Cardiac fibroblast (primary cell): Measurements from ENCODE around the gene PLEKHO2.

Experiments used
- DNase-seq, 2 donors: peaks; one replicate each; pipeline versions ENCODE4 v3.0.0 to v3.0.0-alpha.2; 2010; ENCODE audit warnings: low read depth in 2 of 2
- H3K4me3 ChIP-seq, 2 donors: replicated peaks in 1 of 2; 1 replicate in 1 of 2; 2 replicates in 1 of 2; pipeline ENCODE4 v1.5.1; 2011; ENCODE audit warnings: low read depth in 2 of 2, low read length in 2 of 2, mild to moderate bottlenecking in 2 of 2, moderate library complexity in 1 of 2
- TF ChIP-seq, protein P1 (sequence below): IDR thresholded peaks from one replicate; pipeline ENCODE4 v1.5.1; 2011; ENCODE audit warnings: low read depth, mild to moderate bottlenecking, low read length, inconsistent platforms

The PLEKHO2 gene

DNA sequence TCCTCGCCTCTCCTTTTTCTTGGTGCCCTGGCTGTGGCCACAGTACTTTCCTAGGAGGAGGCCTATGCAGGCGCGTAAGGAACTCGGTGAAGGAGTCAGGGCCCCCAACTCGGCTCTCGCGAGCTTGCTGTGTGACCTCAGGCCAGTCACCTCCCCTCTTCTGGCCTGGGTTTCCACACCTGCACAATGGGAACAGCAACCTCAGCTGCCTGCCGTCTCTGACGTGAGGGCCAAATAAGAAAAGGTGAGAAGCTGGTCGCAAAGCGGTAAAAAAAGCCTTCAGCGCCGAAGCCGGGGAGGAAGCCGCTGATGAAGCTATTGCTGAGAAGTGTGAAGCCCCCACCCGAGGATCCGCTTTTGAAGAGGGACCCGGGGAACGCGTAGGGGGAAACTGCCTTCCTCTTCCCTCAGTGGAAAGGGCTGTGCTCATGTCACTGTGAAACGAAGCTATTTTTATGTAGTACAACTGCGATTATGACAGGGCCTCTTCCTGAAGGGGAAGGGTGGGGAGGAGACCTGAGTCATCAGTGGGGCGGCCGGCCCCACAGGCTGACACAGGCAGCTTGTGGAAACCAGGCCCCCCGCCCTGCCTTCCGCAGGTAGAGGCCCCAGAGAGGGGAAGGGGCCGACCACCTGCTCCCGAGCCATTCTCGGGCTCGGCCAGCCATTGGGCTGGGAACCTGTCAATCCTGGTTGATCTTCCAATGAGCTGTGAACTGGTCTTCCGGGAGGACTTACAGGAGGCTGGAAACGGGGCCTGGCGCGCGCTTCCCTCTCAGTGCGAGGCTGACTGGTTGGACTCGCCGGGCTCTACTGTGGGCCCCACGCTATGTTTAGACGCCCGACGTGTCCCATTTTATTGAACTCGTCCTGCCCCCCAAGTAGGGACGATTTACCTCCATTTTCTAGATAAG, 52.0 kb downstream of the PLEKHO2 start:
- DNase-seq: peak; percentile 96 to 97
- H3K4me3 ChIP-seq: peak overlapping the region in 1 of 2 donors; percentile 4
- TF ChIP-seq, protein P1, sequence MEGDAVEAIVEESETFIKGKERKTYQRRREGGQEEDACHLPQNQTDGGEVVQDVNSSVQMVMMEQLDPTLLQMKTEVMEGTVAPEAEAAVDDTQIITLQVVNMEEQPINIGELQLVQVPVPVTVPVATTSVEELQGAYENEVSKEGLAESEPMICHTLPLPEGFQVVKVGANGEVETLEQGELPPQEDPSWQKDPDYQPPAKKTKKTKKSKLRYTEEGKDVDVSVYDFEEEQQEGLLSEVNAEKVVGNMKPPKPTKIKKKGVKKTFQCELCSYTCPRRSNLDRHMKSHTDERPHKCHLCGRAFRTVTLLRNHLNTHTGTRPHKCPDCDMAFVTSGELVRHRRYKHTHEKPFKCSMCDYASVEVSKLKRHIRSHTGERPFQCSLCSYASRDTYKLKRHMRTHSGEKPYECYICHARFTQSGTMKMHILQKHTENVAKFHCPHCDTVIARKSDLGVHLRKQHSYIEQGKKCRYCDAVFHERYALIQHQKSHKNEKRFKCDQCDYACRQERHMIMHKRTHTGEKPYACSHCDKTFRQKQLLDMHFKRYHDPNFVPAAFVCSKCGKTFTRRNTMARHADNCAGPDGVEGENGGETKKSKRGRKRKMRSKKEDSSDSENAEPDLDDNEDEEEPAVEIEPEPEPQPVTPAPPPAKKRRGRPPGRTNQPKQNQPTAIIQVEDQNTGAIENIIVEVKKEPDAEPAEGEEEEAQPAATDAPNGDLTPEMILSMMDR: no peak

DNA sequence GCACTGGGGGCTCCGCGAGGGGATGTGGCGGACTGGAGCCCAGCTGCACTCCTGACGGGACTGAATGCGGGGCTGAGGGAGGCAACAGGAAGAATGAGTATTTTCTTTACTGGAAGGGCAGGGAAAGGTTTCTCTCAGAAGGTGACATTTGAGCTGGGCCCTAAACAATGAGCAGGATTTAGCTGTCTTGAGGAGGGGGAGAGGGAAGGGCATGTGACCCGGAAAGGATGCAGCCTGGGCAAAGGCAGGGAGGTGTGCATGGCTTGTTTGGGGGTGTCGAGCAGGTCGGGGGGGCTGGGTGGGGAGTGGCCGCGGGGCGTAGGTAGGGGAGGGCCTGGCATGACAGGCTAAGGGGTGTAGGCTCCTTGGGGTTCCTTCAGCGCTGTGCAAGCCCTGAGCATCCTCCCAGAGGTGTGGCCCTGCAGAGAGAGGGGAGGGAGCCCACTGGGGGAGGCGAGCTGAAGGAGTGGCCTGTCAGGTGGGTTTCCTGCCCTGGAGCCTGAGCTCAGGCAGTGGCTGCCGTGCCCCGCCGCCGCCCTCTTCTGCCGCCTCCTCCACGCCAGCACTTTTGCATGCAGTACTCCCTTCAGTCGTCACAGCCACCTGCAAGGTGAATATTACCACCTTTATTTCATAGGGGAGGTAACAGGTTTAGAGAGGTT, 52.8 kb downstream of the PLEKHO2 start:
- TF ChIP-seq, protein P1: no peak
- H3K4me3 ChIP-seq: peak overlapping the region in 1 of 2 donors; percentile 4
- no peak for DNase-seq

- DNase-seq: peak; percentile 51 to 65
- H3K4me3 ChIP-seq: no peak overlapping the region
- TF ChIP-seq, protein P1: no peak
These were observed 53.8 kb downstream of the PLEKHO2 start for GRCh38 chr15:64895285-64896065.

DNA sequence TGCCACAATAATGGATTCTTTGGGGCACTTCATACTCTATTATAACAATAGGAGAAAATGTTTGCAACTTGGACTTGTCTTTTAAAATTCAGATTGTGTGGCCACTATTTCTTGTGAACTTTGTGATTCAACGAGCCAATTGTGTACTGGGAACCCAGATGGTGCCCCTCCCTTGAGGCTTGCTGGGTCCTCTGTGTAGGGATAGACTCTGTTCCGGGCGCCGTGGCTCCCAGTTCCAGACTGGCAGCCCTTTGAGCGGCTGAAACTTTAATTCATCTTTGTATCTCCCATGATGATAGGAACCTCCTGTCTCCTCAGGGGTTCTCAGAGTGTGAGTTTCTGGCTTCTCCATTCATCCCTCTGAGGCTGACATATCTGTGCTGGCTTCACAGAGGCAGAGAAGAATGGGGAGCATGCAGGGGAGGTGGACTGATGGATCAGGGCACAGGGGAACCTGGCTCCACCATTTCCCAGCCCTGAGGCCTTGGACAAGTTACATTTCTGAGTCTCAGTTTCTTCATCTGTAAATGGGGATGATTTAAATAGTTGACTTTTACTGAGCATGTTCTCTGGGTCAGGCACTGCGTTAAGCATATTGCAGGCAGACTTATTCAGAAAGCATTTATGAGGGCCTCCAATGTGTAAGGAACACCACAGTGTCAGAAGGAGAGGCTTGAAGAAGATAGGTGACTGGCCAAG, 54.8 kb downstream of the PLEKHO2 start:
- no peak overlapping the region for H3K4me3 ChIP-seq
- no peak for DNase-seq
- TF ChIP-seq, protein P1: no peak

GRCh38 chr15:64897345-64897985, 55.8 kb downstream of the PLEKHO2 start:
- no peak overlapping the region for H3K4me3 ChIP-seq
- TF ChIP-seq, protein P1: no peak
- DNase-seq: peak; percentile 79

GRCh38 chr15:64898406-64898805, 56.7 kb downstream of the PLEKHO2 start:
- no peak overlapping the region for H3K4me3 ChIP-seq
- no peak for DNase-seq
- TF ChIP-seq, protein P1: no peak
